CD4-positive, alpha-beta T cell treated with Interferon gamma for 1 hour (primary cell): ENCODE measurements around the gene PPP1R7.

Experiments
- DNase-seq: peaks from one replicate; pipeline ENCODE4 v3.0.0-alpha.2; 2020

The PPP1R7 gene

GRCh38 chr2:241141214-241141770, 9.0 kb upstream of the PPP1R7 start:
- no peak for DNase-seq

GRCh38 chr2:241142063-241142462, 8.2 kb upstream of the PPP1R7 start:
- DNase-seq, result no peak

GRCh38 chr2:241142593-241142992, 7.7 kb upstream of the PPP1R7 start:
- DNase-seq, result no peak

GRCh38 chr2:241146286-241146685, 4.0 kb upstream of the PPP1R7 start:
- no peak for DNase-seq

GRCh38 chr2:241147336-241147735, 2.9 kb upstream of the PPP1R7 start:
- DNase-seq, result no peak

- DNase-seq, result no peak
Observed at GRCh38 chr2:241148239-241148638, 2.0 kb upstream of the PPP1R7 start.

GRCh38 chr2:241148891-241149674, 1.2 kb upstream of the PPP1R7 start, which contains the start of gene PASK:
PASK (minus strand) TSS chr2:241149472; CDS start chr2:241143032, 6,440 bp downstream.
- peak; percentile 93 for DNase-seq

GRCh38 chr2:241149675-241149924, 667 bp upstream of the PPP1R7 start:
- DNase-seq, result no peak

GRCh38 chr2:241150660-241151530, 628 bp downstream of the PPP1R7 start:
- DNase-seq, result no peak

- no peak for DNase-seq
Observed at GRCh38 chr2:241151934-241152660, 1.8 kb downstream of the PPP1R7 start.

- no peak for DNase-seq
Observed at GRCh38 chr2:241153616-241154015, 3.3 kb downstream of the PPP1R7 start.

- no peak for DNase-seq
Observed at GRCh38 chr2:241154915-241155314, 4.6 kb downstream of the PPP1R7 start.

GRCh38 chr2:241155936-241156335, 5.7 kb downstream of the PPP1R7 start:
- no peak for DNase-seq

- DNase-seq, result no peak
Observed at GRCh38 chr2:241156971-241157441, 6.7 kb downstream of the PPP1R7 start.

GRCh38 chr2:241157841-241158545, 7.7 kb downstream of the PPP1R7 start:
- no peak for DNase-seq

GRCh38 chr2:241158546-241158900, 8.3 kb downstream of the PPP1R7 start:
- no peak for DNase-seq

- no peak for DNase-seq
Observed at GRCh38 chr2:241159116-241159515, 8.8 kb downstream of the PPP1R7 start.

- DNase-seq, result no peak
Observed at GRCh38 chr2:241160318-241160717, 10.1 kb downstream of the PPP1R7 start.

- no peak for DNase-seq
Observed at GRCh38 chr2:241161646-241162281, 11.5 kb downstream of the PPP1R7 start.

- DNase-seq, result no peak
Observed at GRCh38 chr2:241163601-241164118, 13.4 kb downstream of the PPP1R7 start.

GRCh38 chr2:241168366-241168765, 18.1 kb downstream of the PPP1R7 start:
- no peak for DNase-seq

GRCh38 chr2:241173557-241173956, 23.3 kb downstream of the PPP1R7 start:
- DNase-seq, result no peak
